ENCODE measurements around the gene LCE3E. TPM values are rescaled to one million over a fixed set of nuclear protein-coding genes. Genes with fewer than 3 reads are reported as not detected.
"Not testable (repeated sequence)": the region's sequence is repeated elsewhere in the genome, so short reads cannot be mapped to it uniquely, and the experiment has no call there.

LCE3E gene
- total RNA-seq, result not detected

- Mint-ChIP-seq H3K4me3 (no peak within 1 kb of the TSS), H3K9me3 (peaks cover 3% of the 10 kb centered on the region), H3K4me1 (peaks cover 3% of the 10 kb centered on the region), H3K27me3 (peaks cover 5% of the 10 kb centered on the region), H3K27ac (no peak within 1 kb of the TSS), H3K36me3 (ENCODE audit: low read depth) (no peaks in the 10 kb centered on the region)
- DNase-seq, result no peak
- ChIA-PET POLR2A (no interaction called here), CTCF (no interaction called here)
These were observed at the start of gene LCE3E for GRCh38 chr1:152566681-152567080. TSS of gene LCE3E (minus strand) at chr1:152566780. CDS start at chr1:152566208, 572 bp downstream.

GRCh38 chr1:152613511-152613910, 46.9 kb upstream of the LCE3E start, which contains the start of gene LCE3B:
TSS of gene LCE3B (plus strand) at chr1:152613811. CDS start at chr1:152613811, 0 bp downstream.
- POLR2A ChIA-PET, result no interaction called here
- Mint-ChIP-seq H3K9me3 (peaks cover 5% of the 10 kb centered on the region), H3K27me3 (no peaks in the 10 kb centered on the region), H3K27ac (no peak within 1 kb of the TSS), H3K4me1 (no peaks in the 10 kb centered on the region), H3K36me3 (ENCODE audit: low read depth) (no peaks in the 10 kb centered on the region), H3K4me3 (no peak within 1 kb of the TSS)
- no peak for DNase-seq
- CTCF ChIA-PET, result no interaction called here

GRCh38 chr1:152599934-152600333, 33.4 kb upstream of the LCE3E start, which contains the start of gene LCE3C:
TSS of gene LCE3C (plus strand) at chr1:152600234. CDS start at chr1:152600732, 498 bp downstream.
- H3K27me3 Mint-ChIP-seq, result no peaks in the 10 kb centered on the region
- no peaks in the 10 kb centered on the region for H3K4me1 Mint-ChIP-seq
- no peak for DNase-seq
- CTCF ChIA-PET, result no interaction called here
- POLR2A ChIA-PET, result no interaction called here
- no peaks in the 10 kb centered on the region for H3K9me3 Mint-ChIP-seq
- H3K27ac Mint-ChIP-seq, result no peak within 1 kb of the TSS
- H3K4me3 Mint-ChIP-seq, result no peak within 1 kb of the TSS
- no peaks in the 10 kb centered on the region for H3K36me3 Mint-ChIP-seq (ENCODE audit: low read depth)

GRCh38 chr1:152596986-152597385, 30.4 kb upstream of the LCE3E start:
- Mint-ChIP-seq H3K27me3 (no peaks in the 10 kb centered on the region), H3K4me3 (no peak overlapping the region), H3K9me3 (no peaks in the 10 kb centered on the region), H3K27ac (no peak overlapping the region), H3K4me1 (no peaks in the 10 kb centered on the region), H3K36me3 (ENCODE audit: low read depth) (no peaks in the 10 kb centered on the region)
- no peak for DNase-seq
- POLR2A ChIA-PET, result no interaction called here
- CTCF ChIA-PET, result no interaction called here

GRCh38 chr1:152585586-152585985, 19.0 kb upstream of the LCE3E start:
- Mint-ChIP-seq H3K27me3 (no peaks in the 10 kb centered on the region), H3K4me3 (no peak overlapping the region), H3K36me3 (ENCODE audit: low read depth) (no peaks in the 10 kb centered on the region), H3K9me3 (no peaks in the 10 kb centered on the region), H3K4me1 (no peaks in the 10 kb centered on the region), H3K27ac (no peak overlapping the region)
- no peak for DNase-seq
- ChIA-PET POLR2A (no interaction called here), CTCF (interaction anchor here (0.7 kb wide), 1 partner anchor 1219 kb away, joined by 4 read pairs; no protein-coding TSS in a partner anchor)

GRCh38 chr1:152582647-152583046, 16.1 kb upstream of the LCE3E start:
- no peak for DNase-seq
- H3K27me3 Mint-ChIP-seq, result peaks cover 2% of the 10 kb centered on the region
- H3K36me3 Mint-ChIP-seq (ENCODE audit: low read depth), result no peaks in the 10 kb centered on the region
- ChIA-PET CTCF (no interaction called here), POLR2A (no interaction called here)
- H3K27ac Mint-ChIP-seq, result no peak overlapping the region
- no peaks in the 10 kb centered on the region for H3K4me1 Mint-ChIP-seq
- H3K9me3 Mint-ChIP-seq, result no peaks in the 10 kb centered on the region
- no peak overlapping the region for H3K4me3 Mint-ChIP-seq

- POLR2A ChIA-PET, result no interaction called here
- Mint-ChIP-seq H3K4me3 (no peak within 1 kb of the TSS), H3K4me1 (no peaks in the 10 kb centered on the region), H3K9me3 (no peaks in the 10 kb centered on the region), H3K36me3 (ENCODE audit: low read depth) (no peaks in the 10 kb centered on the region), H3K27ac (no peak within 1 kb of the TSS), H3K27me3 (peaks cover 5% of the 10 kb centered on the region)
- no peak for DNase-seq
- CTCF ChIA-PET, result no interaction called here
These were observed 13.9 kb upstream of the LCE3E start, which contains the start of gene LCE3D for GRCh38 chr1:152580433-152580832. TSS of gene LCE3D (minus strand) at chr1:152580516. CDS start at chr1:152579936, 580 bp downstream.

GRCh38 chr1:152579526-152579925, 12.9 kb upstream of the LCE3E start:
- H3K27ac Mint-ChIP-seq; H3K9me3 Mint-ChIP-seq; H3K27me3 Mint-ChIP-seq; H3K4me3 Mint-ChIP-seq; POLR2A ChIA-PET; H3K36me3 Mint-ChIP-seq (ENCODE audit: low read depth); DNase-seq; H3K4me1 Mint-ChIP-seq; CTCF ChIA-PET: not testable (repeated sequence)

GRCh38 chr1:152577168-152577567, 10.6 kb upstream of the LCE3E start:
- POLR2A ChIA-PET, result no interaction called here
- Mint-ChIP-seq H3K4me3 (no peak overlapping the region), H3K36me3 (ENCODE audit: low read depth) (no peaks in the 10 kb centered on the region), H3K27ac (no peak overlapping the region), H3K9me3 (no peaks in the 10 kb centered on the region), H3K27me3 (peaks cover 22% of the 10 kb centered on the region), H3K4me1 (no peaks in the 10 kb centered on the region)
- no peak for DNase-seq
- CTCF ChIA-PET, result interaction anchor here (0.6 kb wide), 1 partner anchor 248 kb away, joined by 3 read pairs; no protein-coding TSS in a partner anchor

GRCh38 chr1:152565535-152566215, 905 bp downstream of the LCE3E start:
- no peak overlapping the region for H3K27ac Mint-ChIP-seq
- H3K4me3 Mint-ChIP-seq, result no peak overlapping the region
- H3K36me3 Mint-ChIP-seq (ENCODE audit: low read depth), result no peaks in the 10 kb centered on the region
- H3K4me1 Mint-ChIP-seq, result peaks cover 3% of the 10 kb centered on the region
- ChIA-PET POLR2A (no interaction called here), CTCF (interaction anchor here (0.6 kb wide), 1 partner anchor 619 kb away, joined by 4 read pairs; no protein-coding TSS in a partner anchor)
- no peaks in the 10 kb centered on the region for H3K9me3 Mint-ChIP-seq
- peaks cover 6% of the 10 kb centered on the region for H3K27me3 Mint-ChIP-seq
- DNase-seq, result no peak

GRCh38 chr1:152565115-152565514, 1.5 kb downstream of the LCE3E start:
- Mint-ChIP-seq H3K27me3 (peaks cover 6% of the 10 kb centered on the region), H3K4me1 (peaks cover 3% of the 10 kb centered on the region), H3K9me3 (no peaks in the 10 kb centered on the region), H3K36me3 (ENCODE audit: low read depth) (no peaks in the 10 kb centered on the region), H3K4me3 (no peak overlapping the region), H3K27ac (no peak overlapping the region)
- ChIA-PET POLR2A (no interaction called here), CTCF (no interaction called here)
- DNase-seq, result no peak

- POLR2A ChIA-PET; H3K27me3 Mint-ChIP-seq; H3K4me3 Mint-ChIP-seq; H3K27ac Mint-ChIP-seq; H3K36me3 Mint-ChIP-seq (ENCODE audit: low read depth); H3K4me1 Mint-ChIP-seq; H3K9me3 Mint-ChIP-seq; DNase-seq; CTCF ChIA-PET: not testable (repeated sequence)
These were observed 18.2 kb downstream of the LCE3E start for GRCh38 chr1:152548358-152548757.

- Mint-ChIP-seq H3K36me3 (ENCODE audit: low read depth) (no peaks in the 10 kb centered on the region), H3K4me3 (no peak overlapping the region), H3K27ac (no peak overlapping the region)
These were observed 19.9 kb downstream of the LCE3E start for GRCh38 chr1:152546704-152547103.

GRCh38 chr1:152543820-152544219, 22.8 kb downstream of the LCE3E start:
- CTCF ChIA-PET, result no interaction called here
- H3K9me3 Mint-ChIP-seq, result no peaks in the 10 kb centered on the region
- no peaks in the 10 kb centered on the region for H3K4me1 Mint-ChIP-seq
- DNase-seq, result no peak
- no peak overlapping the region for H3K4me3 Mint-ChIP-seq
- no peaks in the 10 kb centered on the region for H3K36me3 Mint-ChIP-seq (ENCODE audit: low read depth)
- POLR2A ChIA-PET, result no interaction called here
- H3K27me3 Mint-ChIP-seq, result no peaks in the 10 kb centered on the region
- no peak overlapping the region for H3K27ac Mint-ChIP-seq

More at GRCh38 chr1:152546704-152547103, 19.9 kb downstream of the LCE3E start:
- no peak for DNase-seq
- POLR2A ChIA-PET, result no interaction called here
- peaks cover 6% of the 10 kb centered on the region for H3K27me3 Mint-ChIP-seq
- H3K9me3 Mint-ChIP-seq, result no peaks in the 10 kb centered on the region
- no peaks in the 10 kb centered on the region for H3K4me1 Mint-ChIP-seq
- CTCF ChIA-PET, result no interaction called here
